ENCODE data around the gene ATRAID.
"Not testable (repeated sequence)": the region's sequence is repeated elsewhere in the genome, so short reads cannot be mapped to it uniquely, and the experiment has no call there.

GRCh38 chr2:27195799-27196198 is 16.0 kb upstream of the ATRAID start:
- TF ChIP-seq, protein P1, sequence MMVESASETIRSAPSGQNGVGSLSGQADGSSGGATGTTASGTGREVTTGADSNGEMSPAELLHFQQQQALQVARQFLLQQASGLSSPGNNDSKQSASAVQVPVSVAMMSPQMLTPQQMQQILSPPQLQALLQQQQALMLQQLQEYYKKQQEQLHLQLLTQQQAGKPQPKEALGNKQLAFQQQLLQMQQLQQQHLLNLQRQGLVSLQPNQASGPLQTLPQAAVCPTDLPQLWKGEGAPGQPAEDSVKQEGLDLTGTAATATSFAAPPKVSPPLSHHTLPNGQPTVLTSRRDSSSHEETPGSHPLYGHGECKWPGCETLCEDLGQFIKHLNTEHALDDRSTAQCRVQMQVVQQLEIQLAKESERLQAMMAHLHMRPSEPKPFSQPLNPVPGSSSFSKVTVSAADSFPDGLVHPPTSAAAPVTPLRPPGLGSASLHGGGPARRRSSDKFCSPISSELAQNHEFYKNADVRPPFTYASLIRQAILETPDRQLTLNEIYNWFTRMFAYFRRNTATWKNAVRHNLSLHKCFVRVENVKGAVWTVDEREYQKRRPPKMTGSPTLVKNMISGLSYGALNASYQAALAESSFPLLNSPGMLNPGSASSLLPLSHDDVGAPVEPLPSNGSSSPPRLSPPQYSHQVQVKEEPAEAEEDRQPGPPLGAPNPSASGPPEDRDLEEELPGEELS (CRISPR knock-in tag; IDR thresholded peaks at IDR 0.05): not testable (repeated sequence)
- TF ChIP-seq, protein P2, sequence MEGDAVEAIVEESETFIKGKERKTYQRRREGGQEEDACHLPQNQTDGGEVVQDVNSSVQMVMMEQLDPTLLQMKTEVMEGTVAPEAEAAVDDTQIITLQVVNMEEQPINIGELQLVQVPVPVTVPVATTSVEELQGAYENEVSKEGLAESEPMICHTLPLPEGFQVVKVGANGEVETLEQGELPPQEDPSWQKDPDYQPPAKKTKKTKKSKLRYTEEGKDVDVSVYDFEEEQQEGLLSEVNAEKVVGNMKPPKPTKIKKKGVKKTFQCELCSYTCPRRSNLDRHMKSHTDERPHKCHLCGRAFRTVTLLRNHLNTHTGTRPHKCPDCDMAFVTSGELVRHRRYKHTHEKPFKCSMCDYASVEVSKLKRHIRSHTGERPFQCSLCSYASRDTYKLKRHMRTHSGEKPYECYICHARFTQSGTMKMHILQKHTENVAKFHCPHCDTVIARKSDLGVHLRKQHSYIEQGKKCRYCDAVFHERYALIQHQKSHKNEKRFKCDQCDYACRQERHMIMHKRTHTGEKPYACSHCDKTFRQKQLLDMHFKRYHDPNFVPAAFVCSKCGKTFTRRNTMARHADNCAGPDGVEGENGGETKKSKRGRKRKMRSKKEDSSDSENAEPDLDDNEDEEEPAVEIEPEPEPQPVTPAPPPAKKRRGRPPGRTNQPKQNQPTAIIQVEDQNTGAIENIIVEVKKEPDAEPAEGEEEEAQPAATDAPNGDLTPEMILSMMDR (IDR thresholded peaks at IDR 0.05): not testable (repeated sequence)
- not testable (repeated sequence) for TF ChIP-seq MAX (CRISPR knock-in tag; IDR thresholded peaks at IDR 0.05)
